Esophagus squamous epithelium (tissue), 5 donors: Measurements from ENCODE around the gene FAM107B. TPM values are rescaled to one million over a fixed set of nuclear protein-coding genes. Genes with fewer than 3 reads are reported as not detected.

Source experiments
- DNase-seq: peaks from one replicate; lab custom pipeline; 2025; lab: John Stamatoyannopoulos, UW
- H3K27ac ChIP-seq, 4 donors: fragments of 200-600 bp; sonication (generic); one replicate each; pipeline ENCODE4 v1.5.1; 2016 to 2019; ENCODE audit warnings: mild to moderate bottlenecking in 1 of 4
- H3K27me3 ChIP-seq, 4 donors: fragments of 200-600 bp; sonication (generic); 1 replicate in 3 of 4; 2 replicates in 1 of 4; pipeline versions ENCODE4 v1.5.1 to v1.6.0; 2017 to 2021; ENCODE audit warnings: antibody characterized with exemption in 1 of 4
- H3K36me3 ChIP-seq, 3 donors: fragments of 200-600 bp; sonication (generic); one replicate each; pipeline ENCODE4 v1.5.1; 2016 to 2019
- H3K4me1 ChIP-seq, 3 donors: fragments of 200-600 bp; sonication (generic); one replicate each; pipeline ENCODE4 v1.5.1; 2017 to 2019
- H3K4me3 ChIP-seq, 4 donors: fragments of 200-600 bp; sonication (generic); 1 replicate in 3 of 4; 2 replicates in 1 of 4; pipeline ENCODE4 v1.5.1; 2016 to 2019; ENCODE audit warnings: mild to moderate bottlenecking in 2 of 4, moderate library complexity in 1 of 4
- H3K9me3 ChIP-seq, 3 donors: fragments of 200-600 bp; sonication (generic); one replicate each; pipeline ENCODE4 v1.5.1; 2016 to 2019
- CTCF ChIP-seq, 6 experiments: fragments of 450-650 bp in 4 of 6; fragments of 200-600 bp in 2 of 6; sonication (generic) in 2 of 6; IDR thresholded peaks; one replicate each; pipeline ENCODE4 v1.5.1; 2016 to 2019; ENCODE audit warnings: antibody characterized with exemption in 6 of 6, mild to moderate bottlenecking in 4 of 6, moderate library complexity in 4 of 6
- POLR2A ChIP-seq, 4 donors: fragments of 450-650 bp; IDR thresholded peaks; one replicate each; pipeline ENCODE4 v1.6.1; 2017; ENCODE audit warnings: antibody characterized with exemption in 4 of 4, mild to moderate bottlenecking in 4 of 4, moderate library complexity in 3 of 4
- WGBS, 2 donors: methylation state at CpG; one replicate each; pipeline ENCODE4 v1.1.5; 2018; 5-methylcytosine and 5-hydroxymethylcytosine counted together
- intact Hi-C: fragments of 100-400 bp; cut with DNase I; formaldehyde crosslinking; loops from one replicate; pipeline ENCODE4 v1.15.0; 2022
- total RNA-seq, 4 donors: library from RNA; depleted of rRNA; stranded (reverse); fragments of >200 nt; gene quantifications; one replicate each; pipeline ENCODE4 v1.1.0, GENCODE V29; 2016
- donor health status: DM: yes; HTN: yes; CAD: no.

The FAM107B gene
- total RNA-seq, 4 donors from 2014 or later: 6.7 to 17.0 (median 12.9) TPM

GRCh38 chr10:14564268-14564744, 210.4 kb downstream of the FAM107B start:
- H3K27ac ChIP-seq: peak overlapping the region in 1 of 4 donors; percentile 26
- intact Hi-C loops: no loop called here
- no peak for DNase-seq
- H3K4me3 ChIP-seq: no peak overlapping the region
- H3K36me3 ChIP-seq: peaks cover 0 to 17% (median 0%) of the 10 kb centered on the region in 3 donors
- TF ChIP-seq CTCF (IDR thresholded peaks at IDR 0.05): no peak
- TF ChIP-seq POLR2A (IDR thresholded peaks at IDR 0.05): no peak
- H3K27me3 ChIP-seq: no peaks in the 10 kb centered on the region
- peaks cover 0 to 46% (median 15%) of the 10 kb centered on the region in 3 donors for H3K4me1 ChIP-seq
- H3K9me3 ChIP-seq: no peaks in the 10 kb centered on the region
- WGBS, 2 donors: 38 to 62% methylated on average over 5 of the region's 5 CpGs

- Histone ChIP-seq H3K4me1 (peaks cover 0 to 41% (median 15%) of the 10 kb centered on the region in 3 donors), H3K4me3 (no peak overlapping the region), H3K9me3 (no peaks in the 10 kb centered on the region), H3K36me3 (peaks cover 0 to 17% (median 0%) of the 10 kb centered on the region in 3 donors), H3K27ac (peak overlapping the region in 1 of 4 donors; percentile 26), H3K27me3 (no peaks in the 10 kb centered on the region)
- 73 to 88% methylated on average over 4 of the region's 4 CpGs for WGBS, 2 donors
- TF ChIP-seq CTCF (IDR thresholded peaks at IDR 0.05) (no peak), POLR2A (IDR thresholded peaks at IDR 0.05) (no peak)
- no peak for DNase-seq
- intact Hi-C loops: no loop called here
Measured at GRCh38 chr10:14563359-14563940, 211.2 kb downstream of the FAM107B start.

GRCh38 chr10:14563076-14563336, 211.7 kb downstream of the FAM107B start:
- intact Hi-C loops: no loop called here
- H3K27ac ChIP-seq: peak overlapping the region in 2 of 4 donors; percentile 1 to 23
- H3K36me3 ChIP-seq: peaks cover 0 to 15% (median 0%) of the 10 kb centered on the region in 3 donors
- no peak for DNase-seq
- H3K4me1 ChIP-seq: peaks cover 0 to 41% (median 15%) of the 10 kb centered on the region in 3 donors
- H3K4me3 ChIP-seq: no peak overlapping the region
- H3K9me3 ChIP-seq: no peaks in the 10 kb centered on the region
- WGBS, 2 donors: 39 to 61% methylated on average over 3 of the region's 3 CpGs
- TF ChIP-seq POLR2A (IDR thresholded peaks at IDR 0.05): no peak
- no peak for TF ChIP-seq CTCF (IDR thresholded peaks at IDR 0.05)
- no peaks in the 10 kb centered on the region for H3K27me3 ChIP-seq

GRCh38 chr10:14562218-14563075, 212.2 kb downstream of the FAM107B start:
- no peak for TF ChIP-seq POLR2A (IDR thresholded peaks at IDR 0.05)
- TF ChIP-seq CTCF (IDR thresholded peaks at IDR 0.05): no peak
- H3K27me3 ChIP-seq: no peaks in the 10 kb centered on the region
- peak overlapping the region in 3 of 4 donors; percentile 1 to 42 (median 23) for H3K27ac ChIP-seq
- H3K4me3 ChIP-seq: no peak overlapping the region
- peaks cover 0 to 41% (median 15%) of the 10 kb centered on the region in 3 donors for H3K4me1 ChIP-seq
- DNase-seq: no peak
- no peaks in the 10 kb centered on the region for H3K9me3 ChIP-seq
- intact Hi-C loops: no loop called here
- peaks cover 0 to 13% (median 0%) of the 10 kb centered on the region in 3 donors for H3K36me3 ChIP-seq
- WGBS, 2 donors: 46 to 49% methylated on average over 4 of the region's 4 CpGs
